GM12801 (cell line): Measurements from ENCODE around the gene SEC23B.

Experiments used
- CTCF ChIP-seq: IDR thresholded peaks from one replicate; pipeline ENCODE4 v1.5.1; 2011; ENCODE audit warnings: control low read depth; ENCODE audit not compliant: insufficient read length; ENCODE audit errors: extremely low read depth

SEC23B gene

DNA sequence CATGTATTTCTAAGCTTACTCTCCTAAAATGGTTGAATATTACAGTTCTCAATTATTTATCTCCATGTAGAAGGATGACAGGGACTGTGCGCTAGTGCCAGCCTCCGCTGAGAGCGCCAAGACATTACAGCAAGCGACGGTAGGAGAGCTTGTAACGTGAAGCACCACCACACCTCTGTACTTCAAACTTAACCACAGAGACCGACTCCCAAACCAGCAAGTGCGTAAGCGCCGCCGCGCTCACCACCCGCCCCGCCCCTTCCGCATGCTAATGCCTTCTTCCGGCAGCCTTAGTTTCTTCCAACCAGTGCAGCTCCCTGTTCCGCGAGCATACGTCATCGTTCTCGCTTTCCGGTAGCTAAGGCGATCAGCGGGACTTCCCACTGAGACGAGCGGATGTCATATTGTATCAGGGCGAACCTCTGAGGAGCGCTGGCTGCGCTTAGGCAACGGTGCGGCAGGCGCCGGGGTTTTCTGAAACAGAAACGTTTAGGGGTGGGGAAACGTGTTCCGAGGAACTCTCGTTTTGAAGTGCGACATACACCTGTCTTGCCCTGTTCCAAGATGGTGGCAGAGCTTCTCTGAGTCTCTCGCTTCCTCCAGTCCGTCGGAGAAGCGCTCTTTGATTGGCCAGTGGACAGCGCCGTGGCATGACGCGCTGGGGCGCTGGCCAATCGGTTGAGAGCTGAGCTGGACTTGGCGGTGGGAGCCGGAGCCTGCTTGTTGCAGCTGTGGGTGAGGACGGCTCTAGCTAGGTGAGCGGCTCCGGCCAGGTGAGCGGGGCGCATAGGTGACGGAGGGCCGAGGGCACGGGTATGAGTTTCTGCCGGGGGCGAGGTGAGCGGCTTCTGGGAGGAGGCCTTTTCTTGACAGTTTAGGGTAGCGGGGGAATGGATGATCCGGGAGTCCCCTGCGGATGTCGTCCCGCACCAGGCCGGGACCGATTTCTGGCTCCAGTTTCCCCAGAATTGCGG lies at the start of gene SEC23B:
TSS of gene SEC23B (plus strand) at position 723 of the 974 bp plus-strand sequence. CDS start 2,896 bp downstream, outside the sequence.
- no peak for TF ChIP-seq CTCF

GRCh38 chr20:18465536-18466200 lies 42.1 kb upstream of the SEC23B start:
- TF ChIP-seq CTCF, result no peak

DNA sequence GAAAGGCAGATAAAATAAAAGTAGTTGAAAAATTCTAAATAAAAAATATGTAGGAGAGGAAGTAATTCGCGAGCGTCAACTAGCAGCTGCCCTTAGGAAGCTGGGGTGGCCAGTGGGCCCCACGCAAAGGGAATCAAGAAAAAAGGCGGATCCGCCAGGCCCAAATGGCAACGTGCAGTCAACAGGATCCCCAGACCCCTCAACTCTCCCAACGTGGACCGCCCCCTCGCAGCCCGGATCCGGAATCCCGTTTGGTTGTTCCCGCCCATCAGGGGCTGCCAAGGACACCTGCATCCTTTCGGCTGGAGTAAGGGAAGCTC lies 41.2 kb upstream of the SEC23B start:
- no peak for TF ChIP-seq CTCF

- no peak for TF ChIP-seq CTCF
Measured at GRCh38 chr20:18466894-18467730, 40.6 kb upstream of the SEC23B start, which contains the start of the genes DZANK1 and POLR3F. DZANK1 (minus strand) TSS chr20:18467030; CDS start chr20:18465358, 1,672 bp downstream. POLR3F (plus strand) TSS chr20:18467390; CDS start chr20:18467507, 117 bp downstream.

DNA sequence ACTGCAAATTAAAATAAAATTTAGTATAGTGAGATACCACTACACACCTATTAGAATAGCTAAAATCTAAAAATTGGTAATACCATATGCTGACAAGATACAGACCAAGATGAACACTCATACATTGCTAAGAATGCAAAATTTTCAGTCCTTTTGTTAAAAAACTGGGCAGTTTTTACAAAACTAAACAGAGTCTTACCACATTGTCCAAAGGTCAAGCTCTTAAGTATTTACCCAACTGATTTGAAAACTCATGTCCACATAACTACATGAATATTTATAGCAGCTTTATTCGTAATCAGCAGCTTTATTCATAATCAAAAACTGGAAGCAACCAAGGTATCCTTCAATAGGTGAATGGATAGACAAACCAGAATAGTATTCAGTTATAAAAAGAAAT lies 30.5 kb upstream of the SEC23B start:
- no peak for TF ChIP-seq CTCF

- no peak for TF ChIP-seq CTCF
Measured at GRCh38 chr20:18477821-18478220, 29.9 kb upstream of the SEC23B start.

GRCh38 chr20:18481596-18481995 lies 26.1 kb upstream of the SEC23B start:
- no peak for TF ChIP-seq CTCF
